Mucosa of rectum (tissue), 2 donors: ENCODE data around the gene ANAPC5.

Experiments used
- H3K27ac ChIP-seq, 2 donors: one replicate each; pipeline ENCODE4 v1.7.0; 2013; ENCODE audit warnings: inconsistent platforms in 2 of 2, low read depth in 2 of 2, low read length in 2 of 2
- H3K27me3 ChIP-seq, 2 donors: one replicate each; pipeline ENCODE4 v1.7.0; 2013; ENCODE audit warnings: low read length in 2 of 2; ENCODE audit not compliant: control insufficient read depth in 2 of 2, insufficient read depth in 2 of 2
- H3K36me3 ChIP-seq, 2 donors: one replicate each; pipeline ENCODE4 v1.7.0; 2013; ENCODE audit warnings: low read length in 2 of 2; ENCODE audit not compliant: control insufficient read depth in 2 of 2, insufficient read depth in 2 of 2
- H3K4me1 ChIP-seq, 2 donors: one replicate each; pipeline ENCODE4 v1.7.0; 2013; ENCODE audit warnings: low read length in 2 of 2, mild to moderate bottlenecking in 1 of 2; ENCODE audit not compliant: control insufficient read depth in 2 of 2, insufficient read depth in 2 of 2
- H3K4me3 ChIP-seq, 2 donors: one replicate each; pipeline ENCODE4 v1.7.0; 2013; ENCODE audit warnings: low read length in 2 of 2
- H3K9ac ChIP-seq, 2 donors: one replicate each; pipeline ENCODE4 v1.7.0; 2013; ENCODE audit warnings: low read length in 2 of 2, low read depth in 1 of 2, mild to moderate bottlenecking in 1 of 2
- H3K9me3 ChIP-seq, 2 donors: one replicate each; pipeline ENCODE4 v1.7.0; 2013; ENCODE audit warnings: low read length in 2 of 2; ENCODE audit not compliant: control insufficient read depth in 2 of 2
- donor health status: healthy.
- donor health status: Normal muscosa, but diverticular disease.

ANAPC5 gene

DNA sequence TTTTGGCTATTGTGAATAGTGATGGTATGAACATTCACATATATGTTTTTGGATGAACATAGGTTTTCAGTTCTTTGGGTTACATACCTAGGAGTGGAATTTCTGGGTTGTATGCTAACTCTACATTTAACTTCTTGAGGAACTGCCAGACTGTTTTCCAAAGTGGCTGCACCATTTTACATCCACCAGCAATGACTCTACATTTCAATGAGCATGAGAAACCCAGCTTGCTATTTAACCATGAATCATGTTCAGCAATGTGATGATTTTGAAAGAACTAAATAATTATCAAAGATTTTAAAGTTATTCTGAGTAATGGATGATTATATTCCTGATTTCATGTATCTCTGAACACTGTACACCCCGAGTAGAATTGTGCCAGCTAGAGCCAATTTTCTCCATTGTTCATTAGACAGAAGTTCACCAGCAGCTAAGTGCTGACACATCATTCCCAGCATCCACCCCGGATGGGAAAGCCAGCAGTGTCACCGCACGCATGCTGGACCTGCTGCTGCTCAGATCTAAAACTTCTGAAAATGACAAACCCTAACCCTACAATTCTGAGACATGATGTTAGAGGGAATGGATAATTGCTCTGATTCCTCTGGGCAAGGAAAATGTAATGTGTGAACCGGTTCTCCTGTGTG, 13.3 kb upstream of the ANAPC5 start:
- Histone ChIP-seq H3K27me3 (no peaks in the 10 kb centered on the region), H3K4me1 (no peaks in the 10 kb centered on the region), H3K36me3 (no peaks in the 10 kb centered on the region)

GRCh38 chr12:121364683-121365121, 12.5 kb upstream of the ANAPC5 start:
- H3K9me3 ChIP-seq = no peaks in the 10 kb centered on the region
- no peak overlapping the region for H3K27ac ChIP-seq
- H3K4me3 ChIP-seq = no peak overlapping the region
- H3K4me1 ChIP-seq = no peaks in the 10 kb centered on the region
- no peaks in the 10 kb centered on the region for H3K36me3 ChIP-seq
- H3K27me3 ChIP-seq = no peaks in the 10 kb centered on the region
- no peak overlapping the region for H3K9ac ChIP-seq

More for the DNA sequence above, 13.3 kb upstream of the ANAPC5 start:
- Histone ChIP-seq H3K9ac (no peak overlapping the region), H3K4me3 (no peak overlapping the region), H3K27ac (no peak overlapping the region), H3K9me3 (no peaks in the 10 kb centered on the region)

- Histone ChIP-seq H3K27me3 (no peaks in the 10 kb centered on the region), H3K9me3 (no peaks in the 10 kb centered on the region), H3K9ac (no peak overlapping the region), H3K36me3 (no peaks in the 10 kb centered on the region), H3K4me3 (no peak overlapping the region), H3K4me1 (peaks cover under 1 to 3% of the 10 kb centered on the region in 2 donors), H3K27ac (no peak overlapping the region)
Observed at GRCh38 chr12:121358073-121358472, 5.9 kb upstream of the ANAPC5 start.

- Histone ChIP-seq H3K36me3 (no peaks in the 10 kb centered on the region), H3K27ac (no peak overlapping the region), H3K4me1 (peaks cover 3 to 6% of the 10 kb centered on the region in 2 donors), H3K9me3 (no peaks in the 10 kb centered on the region), H3K9ac (no peak overlapping the region), H3K27me3 (no peaks in the 10 kb centered on the region), H3K4me3 (no peak overlapping the region)
Observed at GRCh38 chr12:121357331-121357730, 5.1 kb upstream of the ANAPC5 start.

DNA sequence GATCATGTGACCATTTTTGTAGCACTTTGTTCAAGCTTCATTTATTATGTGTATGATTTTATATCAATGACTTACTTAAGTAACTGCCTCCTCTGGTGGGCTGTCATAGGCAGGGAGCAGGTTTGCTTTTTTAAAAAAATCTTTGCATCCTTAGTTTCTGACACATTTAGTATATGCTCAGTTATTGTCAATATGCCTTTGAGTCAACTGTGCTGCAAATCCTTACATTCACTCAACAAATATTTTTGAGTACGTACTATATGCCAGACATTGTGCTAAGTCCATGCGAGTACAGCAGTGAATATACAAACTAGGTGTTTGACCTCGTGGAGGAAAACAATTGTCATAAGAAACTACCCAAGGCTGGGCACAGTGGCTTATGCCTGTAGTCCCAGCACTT, 4.4 kb upstream of the ANAPC5 start:
- H3K9ac ChIP-seq = no peak overlapping the region
- H3K27me3 ChIP-seq = no peaks in the 10 kb centered on the region
- peaks cover 6% of the 10 kb centered on the region in 2 donors for H3K4me1 ChIP-seq
- no peak overlapping the region for H3K27ac ChIP-seq
- H3K9me3 ChIP-seq = no peaks in the 10 kb centered on the region
- peaks cover 0 to 3% of the 10 kb centered on the region in 2 donors for H3K36me3 ChIP-seq
- H3K4me3 ChIP-seq = no peak overlapping the region

GRCh38 chr12:121355818-121356217, 3.6 kb upstream of the ANAPC5 start:
- Histone ChIP-seq H3K9me3 (no peaks in the 10 kb centered on the region), H3K4me1 (peaks cover 6 to 9% of the 10 kb centered on the region in 2 donors), H3K27ac (no peak overlapping the region)

DNA sequence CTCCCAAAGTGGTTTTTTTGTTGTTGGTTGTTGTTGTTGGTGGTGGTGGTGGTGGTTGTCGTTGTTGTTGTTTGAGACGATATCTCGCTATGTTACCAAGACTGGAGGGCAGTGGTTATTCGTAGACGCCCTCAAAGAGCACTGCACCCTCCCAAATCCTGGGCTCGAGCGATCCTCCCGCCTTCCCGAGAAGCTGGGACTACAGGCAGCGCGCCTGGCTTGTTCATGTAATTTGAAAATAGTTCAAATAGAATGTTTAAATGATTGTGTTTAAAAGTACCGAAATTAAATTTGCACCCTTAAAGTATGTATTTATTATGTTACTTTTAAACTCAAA, 439 bp upstream of the ANAPC5 start:
- Histone ChIP-seq H3K27ac (peak overlapping the region; percentile 85 to 90), H3K9me3 (no peaks in the 10 kb centered on the region), H3K9ac (peak overlapping the region; percentile 48 to 76), H3K27me3 (no peaks in the 10 kb centered on the region), H3K36me3 (peaks cover 0 to 3% of the 10 kb centered on the region in 2 donors), H3K4me3 (peak overlapping the region; percentile 90 to 98), H3K4me1 (peaks cover 6 to 7% of the 10 kb centered on the region in 2 donors)

More at GRCh38 chr12:121355818-121356217, 3.6 kb upstream of the ANAPC5 start:
- H3K9ac ChIP-seq = no peak overlapping the region
- no peak overlapping the region for H3K4me3 ChIP-seq
- peaks cover 0 to 3% of the 10 kb centered on the region in 2 donors for H3K36me3 ChIP-seq
- no peaks in the 10 kb centered on the region for H3K27me3 ChIP-seq

DNA sequence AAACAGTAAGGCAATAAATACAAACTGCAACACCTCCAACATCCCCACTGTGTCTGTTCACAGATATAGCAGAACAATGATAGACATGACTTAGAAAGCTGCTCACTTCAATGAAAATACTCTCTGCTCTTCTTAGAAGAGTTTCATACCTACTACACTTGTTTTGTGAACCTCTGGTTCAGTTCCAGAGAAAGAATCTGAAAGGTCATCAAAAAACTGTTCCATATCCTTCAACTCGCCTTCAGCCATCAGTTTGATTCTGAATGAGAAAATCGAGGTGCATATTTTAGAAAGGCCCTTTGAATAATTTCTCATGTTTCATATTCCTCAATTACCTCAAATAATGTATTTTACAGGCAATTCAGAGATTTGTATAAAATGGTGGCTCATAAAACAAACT, 5.5 kb downstream of the ANAPC5 start:
- Histone ChIP-seq H3K9ac (no peak overlapping the region), H3K4me3 (no peak overlapping the region), H3K27ac (no peak overlapping the region), H3K27me3 (no peaks in the 10 kb centered on the region), H3K36me3 (peaks cover 35 to 43% of the 10 kb centered on the region in 2 donors), H3K4me1 (peaks cover under 1 to 3% of the 10 kb centered on the region in 2 donors), H3K9me3 (no peaks in the 10 kb centered on the region)

GRCh38 chr12:121345151-121345815, 6.9 kb downstream of the ANAPC5 start:
- no peak overlapping the region for H3K27ac ChIP-seq
- H3K27me3 ChIP-seq = no peaks in the 10 kb centered on the region
- no peak overlapping the region for H3K4me3 ChIP-seq
- peaks cover 46 to 51% of the 10 kb centered on the region in 2 donors for H3K36me3 ChIP-seq
- no peak overlapping the region for H3K9ac ChIP-seq
- H3K4me1 ChIP-seq = no peaks in the 10 kb centered on the region
- H3K9me3 ChIP-seq = no peaks in the 10 kb centered on the region

GRCh38 chr12:121344506-121344905, 7.7 kb downstream of the ANAPC5 start:
- Histone ChIP-seq H3K9me3 (no peaks in the 10 kb centered on the region), H3K9ac (no peak overlapping the region), H3K27ac (no peak overlapping the region), H3K36me3 (peaks cover 46 to 51% of the 10 kb centered on the region in 2 donors), H3K27me3 (no peaks in the 10 kb centered on the region), H3K4me3 (no peak overlapping the region), H3K4me1 (no peaks in the 10 kb centered on the region)
